ENCODE results near the gene FCHSD1.

- TF ChIP-seq POLR2A (IDR thresholded peaks at IDR 0.05) (no peak), CTCF (IDR thresholded peaks at IDR 0.05) (no peak)
Measured at GRCh38 chr5:141608046-141608445, 43.2 kb downstream of the FCHSD1 start.
